OCI-LY3 (cell line): Measurements from ENCODE around the gene SPPL3.
"Not testable (repeated sequence)": the region's sequence is repeated elsewhere in the genome, so short reads cannot be mapped to it uniquely, and the experiment has no call there.

Experiments
- CTCF ChIP-seq: fragments of 200-600, 300-600 bp; sonication (generic); IDR thresholded peaks from 2 replicates; pipeline ENCODE4 v1.5.1; 2014; ENCODE audit warnings: antibody characterized with exemption, low read length, low read depth
- EZH2phosphoT487 ChIP-seq: fragments of 200-600 bp; shearing (Covaris generic); IDR thresholded peaks from 2 replicates; pipeline ENCODE4 v1.6.1; 2018; ENCODE audit warnings: antibody characterized with exemption, mixed run types, low read depth

DNA sequence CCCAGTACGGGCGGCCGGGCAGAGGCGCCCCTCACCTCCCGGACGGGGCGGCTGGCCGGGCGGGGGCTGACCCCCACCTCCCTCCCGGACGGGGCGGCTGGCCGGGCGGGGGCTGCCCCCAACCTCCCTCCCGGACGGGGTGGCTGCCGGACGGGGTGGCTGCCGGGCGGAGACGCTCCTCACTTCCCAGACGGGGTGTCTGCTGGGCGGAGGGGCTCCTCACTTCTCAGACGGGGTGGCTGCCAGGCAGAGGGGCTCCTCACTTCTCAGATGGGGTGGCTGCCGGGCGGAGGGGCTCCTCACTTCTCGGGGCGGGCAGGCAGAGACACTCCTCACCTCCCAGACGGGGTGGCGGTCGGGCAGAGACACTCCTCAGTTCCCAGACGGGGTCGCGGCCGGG is 172.0 kb downstream of the SPPL3 start:
- TF ChIP-seq CTCF, EZH2phosphoT487: not testable (repeated sequence)
